Measurements from ENCODE around the gene HPRT1.
"Not testable (repeated sequence)": the region's sequence is repeated elsewhere in the genome, so short reads cannot be mapped to it uniquely, and the experiment has no call there.

The HPRT1 gene

GRCh38 chrX:134460005-134460861 lies at the start of gene HPRT1:
HPRT1 (plus strand) TSS chrX:134460165; CDS start chrX:134460312, 147 bp downstream.
- DNase-seq (ENCODE audit: low read depth in 2 of 2), result peak; percentile 48 to 55

- no peak for DNase-seq (ENCODE audit: low read depth in 2 of 2)
Observed at GRCh38 chrX:134416087-134416486, 43.9 kb upstream of the HPRT1 start.

- no peak for DNase-seq (ENCODE audit: low read depth in 2 of 2)
Observed at GRCh38 chrX:134418317-134419113, 41.5 kb upstream of the HPRT1 start.

GRCh38 chrX:134419784-134420183 lies 40.2 kb upstream of the HPRT1 start:
- no peak for DNase-seq (ENCODE audit: low read depth in 2 of 2)

- no peak for DNase-seq (ENCODE audit: low read depth in 2 of 2)
Observed at GRCh38 chrX:134423606-134424005, 36.4 kb upstream of the HPRT1 start.

- DNase-seq (ENCODE audit: low read depth in 2 of 2), result no peak
Observed at GRCh38 chrX:134426281-134426680, 33.7 kb upstream of the HPRT1 start.

- no peak for DNase-seq (ENCODE audit: low read depth in 2 of 2)
Observed at GRCh38 chrX:134431894-134432293, 28.1 kb upstream of the HPRT1 start.

GRCh38 chrX:134435894-134436293 lies 24.1 kb upstream of the HPRT1 start:
- DNase-seq (ENCODE audit: low read depth in 2 of 2), result no peak

GRCh38 chrX:134443020-134443419 lies 16.9 kb upstream of the HPRT1 start:
- DNase-seq (ENCODE audit: low read depth in 2 of 2), result no peak

- no peak for DNase-seq (ENCODE audit: low read depth in 2 of 2)
Observed at GRCh38 chrX:134443461-134443860, 16.5 kb upstream of the HPRT1 start.

- no peak for DNase-seq (ENCODE audit: low read depth in 2 of 2)
Observed at GRCh38 chrX:134444681-134445080, 15.3 kb upstream of the HPRT1 start.

- DNase-seq (ENCODE audit: low read depth in 2 of 2), result no peak
Observed at GRCh38 chrX:134452596-134452995, 7.4 kb upstream of the HPRT1 start.

- DNase-seq (ENCODE audit: low read depth in 2 of 2), result no peak
Observed at GRCh38 chrX:134453631-134454030, 6.3 kb upstream of the HPRT1 start.

GRCh38 chrX:134454506-134454905 lies 5.5 kb upstream of the HPRT1 start:
- DNase-seq (ENCODE audit: low read depth in 2 of 2), result no peak

- no peak for DNase-seq (ENCODE audit: low read depth in 2 of 2)
Observed at GRCh38 chrX:134457708-134458107, 2.3 kb upstream of the HPRT1 start.

GRCh38 chrX:134459683-134460004 lies 321 bp upstream of the HPRT1 start:
- DNase-seq (ENCODE audit: low read depth in 2 of 2), result no peak

- DNase-seq (ENCODE audit: low read depth in 2 of 2), result no peak
Observed at GRCh38 chrX:134460862-134461220, 876 bp downstream of the HPRT1 start.

- no peak for DNase-seq (ENCODE audit: low read depth in 2 of 2)
Observed at GRCh38 chrX:134461437-134461836, 1.5 kb downstream of the HPRT1 start.

GRCh38 chrX:134462927-134463326 lies 3.0 kb downstream of the HPRT1 start:
- no peak for DNase-seq (ENCODE audit: low read depth in 2 of 2)

- not testable (repeated sequence) for DNase-seq (ENCODE audit: low read depth in 2 of 2)
Observed at GRCh38 chrX:134464453-134464852, 4.5 kb downstream of the HPRT1 start.

GRCh38 chrX:134469486-134469885 lies 9.5 kb downstream of the HPRT1 start:
- DNase-seq (ENCODE audit: low read depth in 2 of 2), result no peak

GRCh38 chrX:134470013-134470412 lies 10.0 kb downstream of the HPRT1 start:
- DNase-seq (ENCODE audit: low read depth in 2 of 2), result no peak

- no peak for DNase-seq (ENCODE audit: low read depth in 2 of 2)
Observed at GRCh38 chrX:134472041-134472440, 12.1 kb downstream of the HPRT1 start.

All from stimulated activated CD8-positive, alpha-beta memory T cell treated with anti-CD3 and anti-CD28 coated beads, Interleukin-2, amount 100 ng/mL, for 1 hour (primary cell).